ENCODE data around the gene SRSF1. TPM values are rescaled to one million over a fixed set of nuclear protein-coding genes. Genes with fewer than 3 reads are reported as not detected.
A peak's percentile ranks its signal among the peaks of the same experiment; 100 is the strongest.

Gene SRSF1
- total RNA-seq, 1 experiment from 2014 or later: 462 TPM

DNA sequence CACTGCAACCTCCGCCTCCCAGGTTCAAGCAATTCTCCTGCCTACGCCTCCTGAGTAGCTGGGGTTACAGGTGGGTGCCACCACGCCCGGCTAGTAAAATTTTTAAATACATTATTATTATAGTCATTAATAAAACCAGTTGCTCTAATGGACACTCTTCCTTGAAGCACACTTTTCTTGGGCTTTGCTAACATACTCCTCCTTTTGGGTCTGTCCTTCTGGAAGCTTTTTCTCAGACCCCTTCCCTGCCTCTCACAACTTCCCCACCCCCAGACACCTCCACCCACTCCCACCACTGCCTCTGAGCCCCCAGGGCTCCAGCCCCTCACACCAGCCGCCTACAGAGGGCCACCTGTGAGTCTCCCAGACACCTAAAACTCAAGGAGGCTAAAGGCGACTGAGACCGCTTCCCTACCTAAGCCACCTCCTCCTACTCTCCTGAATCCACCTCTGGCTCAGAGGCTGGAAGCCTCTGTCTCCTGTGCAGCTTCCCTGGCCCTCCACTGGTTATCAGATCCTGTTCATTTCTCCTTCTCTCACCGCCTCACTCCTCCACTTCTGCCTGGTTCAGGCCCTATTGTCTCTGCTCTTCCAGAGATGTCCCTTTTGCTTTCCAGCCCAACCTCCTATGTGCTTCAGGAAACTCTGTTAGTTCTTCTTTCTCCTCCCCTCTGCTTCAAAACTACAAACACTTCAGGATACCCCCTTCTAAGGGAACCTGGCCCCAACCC lies 49.8 kb downstream of the SRSF1 start:
- Histone ChIP-seq H3K9me3 (ENCODE audit: control insufficient read depth, low read depth, low read length) (no peaks in the 10 kb centered on the region), H3K27ac (ENCODE audit: insufficient read length, low read depth, low read length) (no peak overlapping the region), H3K23me2 (ENCODE audit: insufficient read length, low read depth, low read length, poor library complexity, severe bottlenecking) (peaks cover 22% of the 10 kb centered on the region), H3K4me2 (ENCODE audit: insufficient read depth, insufficient read length, low read length) (no peak overlapping the region), H3K79me2 (ENCODE audit: insufficient read depth, low read length) (no peaks in the 10 kb centered on the region), H4K8ac (replicated peaks; ENCODE audit: insufficient read length, low read depth, low read length) (no peak overlapping the region), H3K4ac (ENCODE audit: low read depth, low read length) (no peak overlapping the region), H4K5ac (ENCODE audit: insufficient read length, low read depth, low read length) (no peak overlapping the region), H3K9ac (ENCODE audit: extremely low read depth, insufficient read length, low read length) (no peak overlapping the region), H2BK5ac (ENCODE audit: insufficient read length, low read length) (no peak overlapping the region), H3K27me3 (ENCODE audit: insufficient read depth, low read length) (peaks cover 6% of the 10 kb centered on the region), H2BK20ac (ENCODE audit: low read depth, low read length, poor library complexity, severe bottlenecking) (no peak overlapping the region), H4K20me1 (ENCODE audit: control insufficient read depth, insufficient read depth, insufficient read length) (no peaks in the 10 kb centered on the region), H3K56ac (ENCODE audit: insufficient read length, low read depth, low read length) (no peak overlapping the region), H3K14ac (ENCODE audit: insufficient read depth, low read length) (no peak overlapping the region), H2BK15ac (ENCODE audit: low read depth, low read length) (no peak overlapping the region), H3T11ph (ENCODE audit: low read length) (no peak overlapping the region), H3K79me1 (ENCODE audit: insufficient read depth, low read depth, low read length, poor library complexity, severe bottlenecking) (no peaks in the 10 kb centered on the region), H2BK120ac (ENCODE audit: low read depth, low read length, poor library complexity, severe bottlenecking) (no peak overlapping the region), H4K91ac (ENCODE audit: insufficient read length, low read depth, low read length) (no peak overlapping the region), H3K18ac (ENCODE audit: insufficient read length, low read depth, low read length) (no peak overlapping the region), H2BK12ac (ENCODE audit: insufficient read length, low read depth, low read length) (no peak overlapping the region), H2AFZ (ENCODE audit: low read length) (no peak overlapping the region), H3K4me1 (ENCODE audit: insufficient read depth, low read length) (no peaks in the 10 kb centered on the region; the same call in 1 of the 2 replicates), H2AK5ac (ENCODE audit: insufficient read length, low read length) (no peak overlapping the region), H3K23ac (ENCODE audit: insufficient read length, low read depth, low read length) (no peak overlapping the region)
- Mint-ChIP-seq H3K27ac (no peak overlapping the region; a peak in 1 of 7 replicates), H3K27me3 (ENCODE audit: low read depth) (peaks cover 64% of the 10 kb centered on the region), H3K4me3 (no peak overlapping the region; a peak in 1 of 5 replicates), H3K36me3 (ENCODE audit: insufficient read depth in 1 of 3, low read depth in 3 of 3) (0 out of 7 replicates have a peak, but pooled peaks cover 0 to 3% (median 0%) of the 10 kb centered on the region in 3 experiments), H3K9me3 (peaks cover 0 to 2% of the 10 kb centered on the region in 2 experiments; a peak in 1 of 5 replicates), H3K4me1 (peaks cover 36 to 39% of the 10 kb centered on the region in 2 experiments)
- no CpG with 5 or more reads among the region's 8 CpGs for WGBS (ENCODE audit: extremely low coverage, insufficient read length, low lambda C conversion rate)
- DNase-seq: peak; percentile 34
- TF ChIP-seq, protein P1, sequence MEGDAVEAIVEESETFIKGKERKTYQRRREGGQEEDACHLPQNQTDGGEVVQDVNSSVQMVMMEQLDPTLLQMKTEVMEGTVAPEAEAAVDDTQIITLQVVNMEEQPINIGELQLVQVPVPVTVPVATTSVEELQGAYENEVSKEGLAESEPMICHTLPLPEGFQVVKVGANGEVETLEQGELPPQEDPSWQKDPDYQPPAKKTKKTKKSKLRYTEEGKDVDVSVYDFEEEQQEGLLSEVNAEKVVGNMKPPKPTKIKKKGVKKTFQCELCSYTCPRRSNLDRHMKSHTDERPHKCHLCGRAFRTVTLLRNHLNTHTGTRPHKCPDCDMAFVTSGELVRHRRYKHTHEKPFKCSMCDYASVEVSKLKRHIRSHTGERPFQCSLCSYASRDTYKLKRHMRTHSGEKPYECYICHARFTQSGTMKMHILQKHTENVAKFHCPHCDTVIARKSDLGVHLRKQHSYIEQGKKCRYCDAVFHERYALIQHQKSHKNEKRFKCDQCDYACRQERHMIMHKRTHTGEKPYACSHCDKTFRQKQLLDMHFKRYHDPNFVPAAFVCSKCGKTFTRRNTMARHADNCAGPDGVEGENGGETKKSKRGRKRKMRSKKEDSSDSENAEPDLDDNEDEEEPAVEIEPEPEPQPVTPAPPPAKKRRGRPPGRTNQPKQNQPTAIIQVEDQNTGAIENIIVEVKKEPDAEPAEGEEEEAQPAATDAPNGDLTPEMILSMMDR (conservative IDR thresholded peaks at IDR 0.05): no peak

All from H9 (cell line).